Sigmoid colon (tissue), 7 donors: ENCODE data around the gene IL1RN. TPM values are rescaled to one million over a fixed set of nuclear protein-coding genes. Genes with fewer than 3 reads are reported as not detected.

ENCODE experiments used
- DNase-seq: peaks from one replicate; pipeline ENCODE4 v3.0.0-alpha.2; 2019
- H3K27ac ChIP-seq, 4 donors: fragments of 200-600 bp; sonication (generic); one replicate each; pipeline ENCODE4 v1.5.1; 2016 to 2019; ENCODE audit warnings: mild to moderate bottlenecking in 1 of 4
- H3K27me3 ChIP-seq, 3 donors: fragments of 200-600 bp; sonication (generic); one replicate each; pipeline ENCODE4 v1.5.1; 2019; ENCODE audit warnings: mild to moderate bottlenecking in 1 of 3
- H3K36me3 ChIP-seq, 4 donors: fragments of 200-600 bp; sonication (generic); one replicate each; pipeline ENCODE4 v1.5.1; 2016 to 2019
- H3K4me1 ChIP-seq, 4 donors: fragments of 200-600 bp; sonication (generic); one replicate each; pipeline ENCODE4 v1.5.1; 2017 to 2019
- H3K4me3 ChIP-seq, 4 donors: fragments of 200-600 bp; sonication (generic); one replicate each; pipeline ENCODE4 v1.5.1; 2017 to 2019; ENCODE audit warnings: mild to moderate bottlenecking in 2 of 4, moderate library complexity in 1 of 4
- H3K9me3 ChIP-seq, 4 donors: fragments of 200-600 bp in 3 of 4; sonication (generic) in 3 of 4; one replicate each; pipeline versions ENCODE4 v1.5.1 to v1.6.1; 2013 to 2019
- CTCF ChIP-seq, 4 experiments: fragments of 450-650 bp in 3 of 4; fragments of 200-600 bp in 1 of 4; IDR thresholded peaks; one replicate each; pipeline ENCODE4 v1.5.1; 2016 to 2019; ENCODE audit warnings: antibody characterized with exemption in 4 of 4, mild to moderate bottlenecking in 3 of 4, moderate library complexity in 2 of 4
- EP300 ChIP-seq, 4 donors: sonication (generic); formaldehyde crosslinking; IDR thresholded peaks; one replicate each; pipeline ENCODE4 v1.6.1; 2017; ENCODE audit warnings: antibody characterized with exemption in 4 of 4
- POLR2A ChIP-seq, 2 donors: fragments of 450-650 bp; IDR thresholded peaks; one replicate each; pipeline ENCODE4 v1.6.1; 2016; ENCODE audit warnings: antibody characterized with exemption in 2 of 2, mild to moderate bottlenecking in 2 of 2, moderate library complexity in 2 of 2
- POLR2AphosphoS5 ChIP-seq, 4 donors: sonication (generic); formaldehyde crosslinking; IDR thresholded peaks; one replicate each; pipeline ENCODE4 v1.6.1; 2017; ENCODE audit warnings: antibody characterized with exemption in 4 of 4
- WGBS, 2 donors: extraction: QIAGEN DNeasy Blood & Tissue Kit; methylation state at CpG; one replicate each; pipeline ENCODE4 v1.1.7; 2013; 5-methylcytosine and 5-hydroxymethylcytosine counted together
- intact Hi-C: fragments of 100-400 bp; cut with DNase I; formaldehyde crosslinking; loops from one replicate; pipeline ENCODE4 v1.15.1; 2023
- polyA plus RNA-seq, 3 donors: library from polyadenylated mRNA; stranded (reverse); fragments of 200-250 nt; gene quantifications; one replicate each; pipeline ENCODE4 v1.2.3, GENCODE V29; 2013
- total RNA-seq, 4 donors: library from RNA; depleted of rRNA; stranded (reverse); fragments of >200 nt; gene quantifications; one replicate each; pipeline ENCODE4 v1.1.0, GENCODE V29; 2016
- donor health status: healthy with polysubstance abuse.
- donor health status: Bipolar disorder and iron deficiency.
- donor health status: healthy.

Gene IL1RN
- total and polyA plus RNA-seq, 7 donors, result 0.55 to 19.9 (median 6.6) TPM; not detected in 2

DNA sequence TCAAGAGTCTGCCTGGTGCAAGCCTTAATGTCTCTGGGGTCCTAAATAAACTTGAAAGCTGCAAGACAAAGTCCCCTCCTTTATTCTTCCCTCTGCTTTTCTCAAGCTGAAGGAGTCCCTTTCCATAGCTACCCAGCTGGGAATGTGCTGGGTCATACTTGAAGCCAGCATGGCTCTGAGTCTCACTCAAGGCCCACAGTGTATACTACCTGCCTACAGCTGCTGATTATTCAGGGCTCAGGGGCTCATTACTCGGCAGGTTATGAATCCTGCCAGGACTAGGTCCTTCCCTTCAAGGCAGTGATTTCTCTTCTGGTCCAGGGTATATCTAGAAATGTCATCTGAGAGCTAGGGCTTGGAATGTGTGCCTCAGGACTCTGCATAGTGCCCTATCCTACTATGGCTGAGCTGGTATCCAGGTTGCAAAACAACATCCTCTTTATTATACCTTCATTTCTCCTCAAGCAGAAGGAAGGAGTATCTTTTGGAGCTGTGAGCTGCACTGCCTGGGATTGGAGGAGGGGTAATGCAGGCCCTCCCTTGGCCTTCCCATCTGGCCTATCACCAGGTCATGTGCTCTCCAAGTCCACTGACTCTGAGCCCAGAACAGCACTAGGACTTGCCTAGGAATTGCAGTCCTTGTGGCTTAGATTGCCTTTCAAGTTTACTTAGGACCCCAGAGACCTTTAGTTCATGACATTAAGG lies 22.3 kb downstream of the IL1RN start:
- Histone ChIP-seq H3K27me3 (no peaks in the 10 kb centered on the region), H3K36me3 (no peaks in the 10 kb centered on the region), H3K9me3 (no peaks in the 10 kb centered on the region), H3K27ac (no peak overlapping the region), H3K4me3 (no peak overlapping the region), H3K4me1 (no peaks in the 10 kb centered on the region)
- intact Hi-C loops, result no loop called here
- TF ChIP-seq POLR2AphosphoS5 (IDR thresholded peaks at IDR 0.05) (no peak), POLR2A (IDR thresholded peaks at IDR 0.05) (no peak), CTCF (IDR thresholded peaks at IDR 0.05) (no peak), EP300 (IDR thresholded peaks at IDR 0.05) (no peak)
- no peak for DNase-seq
- WGBS, 2 donors, result 90 to 96% methylated on average over 1 of the region's 1 CpG

DNA sequence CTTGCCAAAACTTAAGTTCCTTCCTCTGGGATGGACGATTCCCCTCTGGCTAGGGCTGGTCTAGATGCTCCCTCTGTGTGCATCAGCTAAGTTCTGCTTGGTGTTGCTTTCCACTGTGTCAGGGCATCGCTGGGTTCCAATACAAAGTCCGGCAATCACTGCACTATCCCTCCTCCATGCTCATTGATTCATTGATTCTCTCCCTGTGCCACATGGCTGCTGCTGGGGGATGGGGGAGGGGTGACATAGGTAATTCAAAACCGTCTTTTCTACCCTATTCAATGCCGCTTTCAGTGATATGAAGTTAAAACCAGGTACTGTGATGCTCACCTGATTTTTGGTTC lies 22.8 kb downstream of the IL1RN start:
- Histone ChIP-seq H3K4me3 (no peak overlapping the region), H3K9me3 (no peaks in the 10 kb centered on the region), H3K4me1 (no peaks in the 10 kb centered on the region), H3K36me3 (no peaks in the 10 kb centered on the region), H3K27me3 (no peaks in the 10 kb centered on the region), H3K27ac (no peak overlapping the region)
- WGBS, 2 donors, result 93 to 98% methylated on average over 5 of the region's 5 CpGs
- intact Hi-C loops, result no loop called here
- no peak for DNase-seq
- TF ChIP-seq EP300 (IDR thresholded peaks at IDR 0.05) (no peak), CTCF (IDR thresholded peaks at IDR 0.05) (no peak), POLR2AphosphoS5 (IDR thresholded peaks at IDR 0.05) (no peak), POLR2A (IDR thresholded peaks at IDR 0.05) (no peak)

DNA sequence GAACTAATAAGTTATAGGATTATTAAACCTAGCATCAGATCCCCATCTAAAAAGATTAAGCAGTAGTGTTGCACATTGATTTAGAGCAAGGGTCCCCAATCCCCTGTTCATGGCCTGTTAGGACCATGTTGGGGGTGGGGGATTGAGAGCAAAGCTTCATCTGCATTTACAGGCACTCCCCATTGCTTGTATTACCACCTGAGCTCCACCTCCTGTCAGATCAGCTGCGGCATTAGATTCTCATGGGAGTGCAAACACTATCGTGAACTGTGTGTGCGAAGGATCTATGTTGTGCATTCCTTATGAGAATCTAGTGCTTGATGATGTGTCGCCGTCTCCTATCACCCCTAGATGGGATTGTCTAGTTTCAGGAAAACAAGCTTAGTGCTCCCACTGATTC lies 27.9 kb downstream of the IL1RN start:
- H3K9me3 ChIP-seq, result no peaks in the 10 kb centered on the region
- no peak overlapping the region for H3K4me3 ChIP-seq
- intact Hi-C loops, result no loop called here
- no peaks in the 10 kb centered on the region for H3K4me1 ChIP-seq
- H3K36me3 ChIP-seq, result no peaks in the 10 kb centered on the region
- no peak overlapping the region for H3K27ac ChIP-seq
- DNase-seq, result no peak
- no peak for TF ChIP-seq EP300 (IDR thresholded peaks at IDR 0.05)
- no peak for TF ChIP-seq POLR2AphosphoS5 (IDR thresholded peaks at IDR 0.05)
- no peak for TF ChIP-seq CTCF (IDR thresholded peaks at IDR 0.05)
- no peak for TF ChIP-seq POLR2A (IDR thresholded peaks at IDR 0.05)
- H3K27me3 ChIP-seq, result peaks cover 0 to 28% (median 12%) of the 10 kb centered on the region in 3 donors
- WGBS, 2 donors, result 94 to 97% methylated on average over 5 of the region's 5 CpGs

GRCh38 chr2:113156278-113157117 lies 29.1 kb downstream of the IL1RN start:
- WGBS, 2 donors, result 56 to 61% methylated on average over 10 of the region's 10 CpGs
- Histone ChIP-seq H3K9me3 (no peaks in the 10 kb centered on the region), H3K4me3 (peak overlapping the region in 3 of 4 donors; percentile 24 to 26 (median 25)), H3K27ac (no peak overlapping the region), H3K27me3 (peaks cover 0 to 28% (median 12%) of the 10 kb centered on the region in 3 donors), H3K4me1 (no peaks in the 10 kb centered on the region), H3K36me3 (no peaks in the 10 kb centered on the region)
- no peak for TF ChIP-seq POLR2AphosphoS5 (IDR thresholded peaks at IDR 0.05)
- TF ChIP-seq EP300 (IDR thresholded peaks at IDR 0.05), result no peak
- no peak for TF ChIP-seq POLR2A (IDR thresholded peaks at IDR 0.05)
- no peak for TF ChIP-seq CTCF (IDR thresholded peaks at IDR 0.05)
- DNase-seq, result no peak
- intact Hi-C loops, result no loop called here
